HL-60 (cell line): Measurements from ENCODE around the gene DTX3.

Experiments
- DNase-seq, 2 experiments: peaks; one replicate each; pipeline ENCODE4 v3.0.0-alpha.2; 2010 to 2020; ENCODE audit warnings: low read depth in 1 of 2, low spot score in 1 of 2
- H3K27ac ChIP-seq: fragments of 250-450 bp; sonication (Bioruptor Pico); replicated peaks from 2 replicates; pipeline ENCODE4 v1.5.1; 2020; ENCODE audit warnings: mild to moderate bottlenecking, moderate library complexity
- H3K27me3 ChIP-seq: fragments of 250-450 bp; sonication (Bioruptor Pico); 2 replicates; pipeline ENCODE4 v1.5.1; 2021; ENCODE audit warnings: mild to moderate bottlenecking, moderate library complexity; ENCODE audit not compliant: insufficient read depth, poor library complexity, severe bottlenecking
- H3K4me3 ChIP-seq: replicated peaks from 2 replicates; pipeline ENCODE4 v1.5.1; 2011; ENCODE audit warnings: mild to moderate bottlenecking, control low read depth, low read length; ENCODE audit not compliant: insufficient read depth
- CTCF ChIP-seq: IDR thresholded peaks from one replicate; pipeline ENCODE4 v1.5.1; 2011; ENCODE audit warnings: low read length, control low read depth, inconsistent platforms; ENCODE audit not compliant: insufficient read depth
- GABPA ChIP-seq: IDR thresholded peaks from 2 replicates; pipeline ENCODE4 v1.6.1; 2012; ENCODE audit warnings: low read depth
- POLR2AphosphoS5 ChIP-seq: IDR thresholded peaks from 2 replicates; pipeline ENCODE4 v1.6.1; 2012; ENCODE audit warnings: low read depth
- SPI1 ChIP-seq: IDR thresholded peaks from 2 replicates; pipeline ENCODE4 v1.6.1; 2012; ENCODE audit warnings: low read depth, mild to moderate bottlenecking, borderline replicate concordance
- TF ChIP-seq, protein P1 (sequence below): IDR thresholded peaks from 2 replicates; pipeline ENCODE4 v1.6.1; 2012; ENCODE audit warnings: low read depth; ENCODE audit not compliant: insufficient replicate concordance

The DTX3 gene

GRCh38 chr12:57637364-57637763 lies 32.7 kb downstream of the DTX3 start:
- TF ChIP-seq SPI1 (no peak), POLR2AphosphoS5 (no peak), CTCF (no peak), GABPA (no peak)
- TF ChIP-seq, protein P1, sequence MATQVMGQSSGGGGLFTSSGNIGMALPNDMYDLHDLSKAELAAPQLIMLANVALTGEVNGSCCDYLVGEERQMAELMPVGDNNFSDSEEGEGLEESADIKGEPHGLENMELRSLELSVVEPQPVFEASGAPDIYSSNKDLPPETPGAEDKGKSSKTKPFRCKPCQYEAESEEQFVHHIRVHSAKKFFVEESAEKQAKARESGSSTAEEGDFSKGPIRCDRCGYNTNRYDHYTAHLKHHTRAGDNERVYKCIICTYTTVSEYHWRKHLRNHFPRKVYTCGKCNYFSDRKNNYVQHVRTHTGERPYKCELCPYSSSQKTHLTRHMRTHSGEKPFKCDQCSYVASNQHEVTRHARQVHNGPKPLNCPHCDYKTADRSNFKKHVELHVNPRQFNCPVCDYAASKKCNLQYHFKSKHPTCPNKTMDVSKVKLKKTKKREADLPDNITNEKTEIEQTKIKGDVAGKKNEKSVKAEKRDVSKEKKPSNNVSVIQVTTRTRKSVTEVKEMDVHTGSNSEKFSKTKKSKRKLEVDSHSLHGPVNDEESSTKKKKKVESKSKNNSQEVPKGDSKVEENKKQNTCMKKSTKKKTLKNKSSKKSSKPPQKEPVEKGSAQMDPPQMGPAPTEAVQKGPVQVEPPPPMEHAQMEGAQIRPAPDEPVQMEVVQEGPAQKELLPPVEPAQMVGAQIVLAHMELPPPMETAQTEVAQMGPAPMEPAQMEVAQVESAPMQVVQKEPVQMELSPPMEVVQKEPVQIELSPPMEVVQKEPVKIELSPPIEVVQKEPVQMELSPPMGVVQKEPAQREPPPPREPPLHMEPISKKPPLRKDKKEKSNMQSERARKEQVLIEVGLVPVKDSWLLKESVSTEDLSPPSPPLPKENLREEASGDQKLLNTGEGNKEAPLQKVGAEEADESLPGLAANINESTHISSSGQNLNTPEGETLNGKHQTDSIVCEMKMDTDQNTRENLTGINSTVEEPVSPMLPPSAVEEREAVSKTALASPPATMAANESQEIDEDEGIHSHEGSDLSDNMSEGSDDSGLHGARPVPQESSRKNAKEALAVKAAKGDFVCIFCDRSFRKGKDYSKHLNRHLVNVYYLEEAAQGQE: no peak
- Histone ChIP-seq H3K27me3 (peaks cover 7% of the 10 kb centered on the region), H3K4me3 (no peak overlapping the region), H3K27ac (no peak overlapping the region)
- DNase-seq: no peak

DNA sequence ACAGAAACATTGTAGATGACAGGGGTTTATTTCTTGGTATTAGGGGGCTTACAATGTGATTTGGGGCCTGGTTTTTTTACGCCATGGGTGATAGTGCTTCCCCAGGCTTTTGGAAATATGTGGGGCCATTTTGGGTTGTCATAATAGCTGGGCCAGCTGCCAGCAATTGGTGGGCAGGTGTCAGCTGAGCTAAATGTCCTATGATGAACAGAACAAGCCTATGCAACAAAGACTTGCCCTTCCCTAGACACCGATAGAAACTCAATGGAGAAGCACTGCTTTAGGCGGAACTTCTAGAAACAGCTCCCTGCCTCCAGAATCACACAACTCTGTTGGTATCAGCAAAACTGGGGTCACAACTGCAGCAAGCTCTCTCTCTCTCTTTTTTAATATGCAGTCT lies 33.5 kb downstream of the DTX3 start:
- no peak overlapping the region for H3K27ac ChIP-seq
- peaks cover 3% of the 10 kb centered on the region for H3K27me3 ChIP-seq
- no peak for DNase-seq
- TF ChIP-seq CTCF: no peak
- TF ChIP-seq GABPA: no peak
- TF ChIP-seq, protein P1: no peak
- TF ChIP-seq POLR2AphosphoS5: no peak
- no peak for TF ChIP-seq SPI1
- no peak overlapping the region for H3K4me3 ChIP-seq

DNA sequence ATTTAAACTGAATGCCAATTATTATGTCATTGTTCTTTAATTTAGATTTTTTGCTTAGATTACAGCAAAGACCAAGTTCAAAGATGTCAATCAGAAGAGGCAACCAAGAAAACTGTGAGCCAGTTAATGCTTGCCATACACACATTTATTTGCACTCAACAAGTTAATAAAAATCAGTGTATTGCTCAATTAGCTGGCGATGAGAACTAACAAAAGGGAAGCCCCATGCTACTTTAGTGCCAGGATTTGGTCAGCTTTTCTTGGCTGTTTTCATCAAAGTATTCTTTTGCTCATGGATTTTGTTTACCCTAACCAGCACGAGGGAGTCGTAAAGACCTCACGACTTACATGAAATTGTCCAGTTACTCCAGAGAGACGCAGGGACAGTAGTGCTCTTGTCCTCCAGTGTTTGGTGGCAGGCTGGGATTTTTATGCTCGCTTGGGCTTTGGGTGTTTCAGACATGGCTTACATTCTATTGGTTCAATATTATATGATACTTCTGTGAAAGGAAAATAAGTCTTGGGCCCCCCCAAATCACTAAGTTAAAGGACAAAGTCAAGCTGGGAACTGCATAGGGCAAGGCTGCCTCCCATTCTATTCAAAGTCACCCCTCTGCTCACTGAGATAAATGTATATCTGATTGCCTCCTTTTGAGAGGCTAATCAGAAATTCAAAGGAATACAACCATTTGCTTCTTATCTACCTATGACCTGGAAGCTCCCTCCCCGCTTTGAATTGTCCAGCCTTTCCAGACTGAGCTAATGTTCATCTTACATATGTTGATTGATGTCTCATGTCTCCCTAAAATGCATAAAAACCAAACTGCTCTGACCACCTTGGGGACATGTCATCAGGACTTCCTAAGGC lies 35.8 kb downstream of the DTX3 start:
- no peak overlapping the region for H3K27ac ChIP-seq
- TF ChIP-seq CTCF: no peak
- TF ChIP-seq, protein P1: no peak
- no peak for TF ChIP-seq SPI1
- no peak for TF ChIP-seq GABPA
- no peak overlapping the region for H3K4me3 ChIP-seq
- DNase-seq: no peak
- peaks cover 3% of the 10 kb centered on the region for H3K27me3 ChIP-seq
